ENCODE results near the gene HARS1.
"Not testable (repeated sequence)": the region's sequence is repeated elsewhere in the genome, so short reads cannot be mapped to it uniquely, and the experiment has no call there.

DNA sequence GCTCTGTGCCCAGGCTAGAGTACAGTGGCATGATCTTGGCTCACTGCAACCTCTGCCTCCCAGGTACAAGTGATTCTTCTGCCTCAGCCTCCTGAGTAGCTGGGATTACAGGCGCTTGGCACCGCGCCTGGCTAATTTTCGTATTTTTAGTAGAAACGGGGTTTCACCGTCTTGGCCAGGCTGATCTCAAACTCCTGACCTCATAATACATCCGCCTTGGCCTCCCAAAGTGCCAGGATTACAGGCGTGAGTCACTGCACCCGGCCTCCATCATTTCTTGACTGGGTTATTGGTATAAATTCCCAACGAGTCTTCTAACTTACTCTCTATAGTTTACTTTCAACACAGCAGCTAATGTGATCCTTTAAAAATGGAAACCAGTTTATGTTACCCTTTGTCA is 66.3 kb downstream of the HARS1 start:
- TF ChIP-seq EZH2 (IDR thresholded peaks at IDR 0.05; ENCODE audit: low read length, missing control alignments) = not testable (repeated sequence)
- TF ChIP-seq, protein P1, sequence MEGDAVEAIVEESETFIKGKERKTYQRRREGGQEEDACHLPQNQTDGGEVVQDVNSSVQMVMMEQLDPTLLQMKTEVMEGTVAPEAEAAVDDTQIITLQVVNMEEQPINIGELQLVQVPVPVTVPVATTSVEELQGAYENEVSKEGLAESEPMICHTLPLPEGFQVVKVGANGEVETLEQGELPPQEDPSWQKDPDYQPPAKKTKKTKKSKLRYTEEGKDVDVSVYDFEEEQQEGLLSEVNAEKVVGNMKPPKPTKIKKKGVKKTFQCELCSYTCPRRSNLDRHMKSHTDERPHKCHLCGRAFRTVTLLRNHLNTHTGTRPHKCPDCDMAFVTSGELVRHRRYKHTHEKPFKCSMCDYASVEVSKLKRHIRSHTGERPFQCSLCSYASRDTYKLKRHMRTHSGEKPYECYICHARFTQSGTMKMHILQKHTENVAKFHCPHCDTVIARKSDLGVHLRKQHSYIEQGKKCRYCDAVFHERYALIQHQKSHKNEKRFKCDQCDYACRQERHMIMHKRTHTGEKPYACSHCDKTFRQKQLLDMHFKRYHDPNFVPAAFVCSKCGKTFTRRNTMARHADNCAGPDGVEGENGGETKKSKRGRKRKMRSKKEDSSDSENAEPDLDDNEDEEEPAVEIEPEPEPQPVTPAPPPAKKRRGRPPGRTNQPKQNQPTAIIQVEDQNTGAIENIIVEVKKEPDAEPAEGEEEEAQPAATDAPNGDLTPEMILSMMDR (conservative IDR thresholded peaks at IDR 0.05 in 1 of 2, IDR thresholded peaks at IDR 0.05 in 1 of 2; ENCODE audit: low read depth in 1 of 2, low read length in 2 of 2) = not testable (repeated sequence)

Measured in fibroblast of lung (primary cell).